Measurements from ENCODE around the gene OSBPL8.

OSBPL8 gene

GRCh38 chr12:76356071-76356470 lies 203.5 kb downstream of the OSBPL8 start:
- H3K27me3 ChIP-seq (ENCODE audit: insufficient read depth, poor library complexity, severe bottlenecking), result no peaks in the 10 kb centered on the region
- no peak overlapping the region for H3K27ac ChIP-seq (ENCODE audit: poor library complexity, severe bottlenecking)
- H3K36me3 ChIP-seq (ENCODE audit: low read depth), result peaks cover 53% of the 10 kb centered on the region
- ATAC-seq (ENCODE audit: low read depth) (no peak), DNase-seq (ENCODE audit: low spot score) (no peak)
- no peaks in the 10 kb centered on the region for H3K9me3 ChIP-seq (ENCODE audit: severe bottlenecking)
- no peaks in the 10 kb centered on the region for H3K4me1 ChIP-seq (ENCODE audit: insufficient read depth, poor library complexity, severe bottlenecking)
- no peak overlapping the region for H3K4me3 ChIP-seq (ENCODE audit: severe bottlenecking)
- TF ChIP-seq CTCF (IDR thresholded peaks at IDR 0.05; ENCODE audit: poor library complexity, severe bottlenecking), result no peak

- DNase-seq (ENCODE audit: low spot score) (peak; percentile 91), ATAC-seq (ENCODE audit: low read depth) (peak; percentile 97)
- Histone ChIP-seq H3K4me1 (ENCODE audit: insufficient read depth, poor library complexity, severe bottlenecking) (peaks cover 19% of the 10 kb centered on the region), H3K4me3 (ENCODE audit: severe bottlenecking) (peak within 1 kb of the TSS; percentile 58), H3K27me3 (ENCODE audit: insufficient read depth, poor library complexity, severe bottlenecking) (no peaks in the 10 kb centered on the region), H3K27ac (ENCODE audit: poor library complexity, severe bottlenecking) (peak within 1 kb of the TSS; percentile 63), H3K36me3 (ENCODE audit: low read depth) (peaks cover 9% of the 10 kb centered on the region), H3K9me3 (ENCODE audit: severe bottlenecking) (no peaks in the 10 kb centered on the region)
- TF ChIP-seq CTCF (IDR thresholded peaks at IDR 0.05; ENCODE audit: poor library complexity, severe bottlenecking), result peak; percentile 34
Observed at GRCh38 chr12:76348079-76348901, 211.3 kb downstream of the OSBPL8 start, which contains the start of gene BBS10. Gene BBS10, minus strand, starts transcription at chr12:76348415. Its CDS starts 57 bp downstream, at chr12:76348358.

GRCh38 chr12:76346798-76347420 lies 212.7 kb downstream of the OSBPL8 start:
- Histone ChIP-seq H3K4me3 (ENCODE audit: severe bottlenecking) (peak overlapping the region; percentile 58), H3K27me3 (ENCODE audit: insufficient read depth, poor library complexity, severe bottlenecking) (no peaks in the 10 kb centered on the region), H3K27ac (ENCODE audit: poor library complexity, severe bottlenecking) (peak overlapping the region; percentile 63), H3K9me3 (ENCODE audit: severe bottlenecking) (no peaks in the 10 kb centered on the region), H3K4me1 (ENCODE audit: insufficient read depth, poor library complexity, severe bottlenecking) (peaks cover 19% of the 10 kb centered on the region), H3K36me3 (ENCODE audit: low read depth) (peaks cover 8% of the 10 kb centered on the region; the same call in 1 of the 2 replicates)
- ATAC-seq (ENCODE audit: low read depth) (peak; percentile 42; the same call in 2 of the 3 replicates), DNase-seq (ENCODE audit: low spot score) (no peak)
- TF ChIP-seq CTCF (IDR thresholded peaks at IDR 0.05; ENCODE audit: poor library complexity, severe bottlenecking), result peak; percentile 80

- DNase-seq (ENCODE audit: low spot score), result no peak
- Histone ChIP-seq H3K4me1 (ENCODE audit: insufficient read depth, poor library complexity, severe bottlenecking) (peaks cover 23% of the 10 kb centered on the region), H3K9me3 (ENCODE audit: severe bottlenecking) (no peaks in the 10 kb centered on the region), H3K36me3 (ENCODE audit: low read depth) (peaks cover 8% of the 10 kb centered on the region; the same call in 1 of the 2 replicates), H3K27me3 (ENCODE audit: insufficient read depth, poor library complexity, severe bottlenecking) (no peaks in the 10 kb centered on the region), H3K4me3 (ENCODE audit: severe bottlenecking) (no peak overlapping the region), H3K27ac (ENCODE audit: poor library complexity, severe bottlenecking) (peak overlapping the region; percentile 63)
- no peak for TF ChIP-seq CTCF (IDR thresholded peaks at IDR 0.05; ENCODE audit: poor library complexity, severe bottlenecking)
- ATAC-seq (ENCODE audit: low read depth), result no peak
Observed at GRCh38 chr12:76346236-76346635, 213.3 kb downstream of the OSBPL8 start.

All from RWPE2 (cell line).